ENCODE measurements around the gene IFI35. TPM values are rescaled to one million over a fixed set of nuclear protein-coding genes. Genes with fewer than 3 reads are reported as not detected.

Gene IFI35
- total RNA-seq, 2 experiments from 2014 or later = 33.4 to 35.8 TPM

GRCh38 chr17:43010667-43011308, 4.2 kb downstream of the IFI35 start:
- POLR2A ChIA-PET = interaction anchor here (1.0 to 6.4 kb wide), 6 partner anchors 8 to 304 kb away, joined by 3 to 36 read pairs (median 4); partner anchors contain the start of genes RND2 and RPL27
- Mint-ChIP-seq H3K9me3 (no peaks in the 10 kb centered on the region), H3K4me3 (no peak overlapping the region), H3K4me1 (ENCODE audit: low read depth) (peaks cover 11% of the 10 kb centered on the region), H3K36me3 (ENCODE audit: low read depth) (peaks cover 11% of the 10 kb centered on the region), H3K27ac (peak overlapping the region; percentile 34), H3K27me3 (no peaks in the 10 kb centered on the region)
- intact Hi-C loops (cut with micrococcal nuclease) = loop anchor here (10.0 kb wide), 1 partner anchor 204 kb away; the partner anchor contains the start of gene TMEM106A
- TF ChIP-seq CTCF (IDR thresholded peaks at IDR 0.05) = no peak
- CTCF ChIA-PET = interaction anchor here (1.8 to 2.7 kb wide), 2 partner anchors 13 kb away, joined by 6 to 14 read pairs; partner anchors contain the start of gene RPL27
- ATAC-seq = no peak
- DNase-seq = no peak

GRCh38 chr17:43011728-43012472, 5.3 kb downstream of the IFI35 start:
- ATAC-seq (no peak), DNase-seq (no peak)
- ChIA-PET POLR2A (interaction anchor here (1.3 to 6.4 kb wide), 5 partner anchors 10 to 18 kb away, joined by 3 to 36 read pairs (median 10); partner anchors contain the start of genes RND2, RPL27 and VAT1), CTCF (interaction anchor here (1.1 to 2.7 kb wide), 3 partner anchors 10 to 14 kb away, joined by 3 to 14 read pairs (median 6); partner anchors contain the start of gene RPL27)
- no peak for TF ChIP-seq CTCF (IDR thresholded peaks at IDR 0.05)
- H3K36me3 Mint-ChIP-seq (ENCODE audit: low read depth) = peaks cover 6% of the 10 kb centered on the region
- H3K27ac Mint-ChIP-seq = no peak overlapping the region
- no peaks in the 10 kb centered on the region for H3K27me3 Mint-ChIP-seq
- H3K4me3 Mint-ChIP-seq = no peak overlapping the region
- H3K4me1 Mint-ChIP-seq (ENCODE audit: low read depth) = peaks cover 8% of the 10 kb centered on the region
- intact Hi-C loops (cut with micrococcal nuclease) = loop anchor here (10.0 kb wide), 1 partner anchor 203 kb away; the partner anchor contains the start of gene TMEM106A
- no peaks in the 10 kb centered on the region for H3K9me3 Mint-ChIP-seq

GRCh38 chr17:43013296-43013695, 6.7 kb downstream of the IFI35 start:
- H3K4me3 Mint-ChIP-seq = no peak overlapping the region
- peaks cover 11% of the 10 kb centered on the region for H3K4me1 Mint-ChIP-seq (ENCODE audit: low read depth)
- H3K27ac Mint-ChIP-seq = no peak overlapping the region
- peaks cover 3% of the 10 kb centered on the region for H3K36me3 Mint-ChIP-seq (ENCODE audit: low read depth)
- no peaks in the 10 kb centered on the region for H3K27me3 Mint-ChIP-seq
- intact Hi-C loops (cut with micrococcal nuclease) = loop anchor here (10.0 kb wide), 1 partner anchor 202 kb away; the partner anchor contains the start of gene TMEM106A
- ChIA-PET CTCF (interaction anchor here (1.1 to 1.6 kb wide), 2 partner anchors 11 to 12 kb away, joined by 3 to 7 read pairs; no protein-coding TSS in a partner anchor), POLR2A (interaction anchor here (2.6 to 6.4 kb wide), 2 partner anchors 12 to 15 kb away, joined by 14 to 36 read pairs; partner anchors contain the start of gene RPL27)
- ATAC-seq (no peak), DNase-seq (no peak)
- TF ChIP-seq CTCF (IDR thresholded peaks at IDR 0.05) = no peak
- H3K9me3 Mint-ChIP-seq = no peaks in the 10 kb centered on the region

- Mint-ChIP-seq H3K9me3 (no peaks in the 10 kb centered on the region), H3K36me3 (ENCODE audit: low read depth) (peaks cover 3% of the 10 kb centered on the region), H3K4me3 (no peak overlapping the region), H3K4me1 (ENCODE audit: low read depth) (peaks cover 17% of the 10 kb centered on the region), H3K27ac (no peak overlapping the region), H3K27me3 (no peaks in the 10 kb centered on the region)
- CTCF ChIA-PET = interaction anchor here (1.0 to 1.6 kb wide), 3 partner anchors 10 to 18 kb away, joined by 3 to 7 read pairs (median 4); no protein-coding TSS in a partner anchor
- intact Hi-C loops (cut with micrococcal nuclease) = loop anchor here (10.0 kb wide), 1 partner anchor 201 kb away; the partner anchor contains the start of gene TMEM106A
- POLR2A ChIA-PET = interaction anchor here (1.0 to 6.4 kb wide), 5 partner anchors 8 to 302 kb away, joined by 4 to 36 read pairs (median 13); partner anchors contain the start of genes IFI35 and RPL27
- no peak for ATAC-seq
- no peak for TF ChIP-seq CTCF (IDR thresholded peaks at IDR 0.05)
- DNase-seq = no peak
These were observed 7.5 kb downstream of the IFI35 start for GRCh38 chr17:43014020-43014648.

All from activated CD8-positive, alpha-beta T cell treated with anti-CD3 and anti-CD28 coated beads for 36 hours (primary cell).